ENCODE results near the gene TNNI3K.
A peak's percentile ranks its signal among the peaks of the same experiment; 100 is the strongest.
"Not testable (repeated sequence)": the region's sequence is repeated elsewhere in the genome, so short reads cannot be mapped to it uniquely, and the experiment has no call there.

The TNNI3K gene

GRCh38 chr1:74235153-74235552, at the start of gene TNNI3K:
TNNI3K (plus strand) TSS chr1:74235387; CDS start chr1:74235452, 65 bp downstream.
- no peak for DNase-seq

DNA sequence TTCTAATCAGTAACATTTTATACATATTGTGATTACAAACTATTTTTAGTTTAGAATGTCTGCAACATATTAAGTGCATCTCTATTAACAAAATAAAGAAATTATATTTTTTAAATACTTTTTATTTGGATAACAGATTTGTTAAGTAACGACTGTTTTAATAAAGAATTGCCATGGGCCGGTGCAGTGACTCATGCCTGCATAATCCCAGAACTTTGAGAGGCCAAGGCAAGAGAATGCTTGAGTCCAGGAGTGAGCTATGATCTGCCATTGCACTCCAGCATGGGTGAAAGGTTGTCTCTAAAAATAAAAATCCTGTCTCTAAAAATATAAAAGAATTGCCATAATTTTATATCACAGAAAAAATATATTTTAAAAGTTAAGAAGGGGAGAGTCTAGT, 41.3 kb upstream of the TNNI3K start:
- DNase-seq, result no peak

DNA sequence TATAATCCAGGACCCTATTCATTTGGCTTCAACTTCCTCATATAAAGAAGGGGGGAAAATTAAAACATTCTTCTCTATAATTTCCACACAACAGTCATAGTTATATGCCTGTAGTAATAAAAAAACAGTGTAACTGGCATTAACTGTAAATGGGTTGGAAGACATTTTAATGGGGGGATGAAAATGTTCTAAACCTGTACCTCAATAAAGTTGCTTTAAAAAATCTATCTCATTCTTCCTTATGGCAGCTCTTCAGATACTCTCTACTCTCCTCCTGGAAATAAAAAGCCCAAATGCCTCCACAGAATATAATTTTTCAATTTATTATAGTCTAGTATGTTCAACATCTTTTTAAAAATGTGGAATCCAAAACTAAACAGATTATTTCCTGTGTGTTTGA, 39.8 kb upstream of the TNNI3K start:
- no peak for DNase-seq

GRCh38 chr1:74197255-74197654, 37.9 kb upstream of the TNNI3K start:
- no peak for DNase-seq

GRCh38 chr1:74197657-74198552, 37.3 kb upstream of the TNNI3K start, which contains the start of the genes FPGT and LRRIQ3:
FPGT (plus strand) TSS chr1:74198242; CDS start chr1:74198279, 37 bp downstream.
LRRIQ3 (minus strand) TSS chr1:74198176; CDS start chr1:74183684, 14,492 bp downstream.
- DNase-seq, result peak; percentile 85 to 90

DNA sequence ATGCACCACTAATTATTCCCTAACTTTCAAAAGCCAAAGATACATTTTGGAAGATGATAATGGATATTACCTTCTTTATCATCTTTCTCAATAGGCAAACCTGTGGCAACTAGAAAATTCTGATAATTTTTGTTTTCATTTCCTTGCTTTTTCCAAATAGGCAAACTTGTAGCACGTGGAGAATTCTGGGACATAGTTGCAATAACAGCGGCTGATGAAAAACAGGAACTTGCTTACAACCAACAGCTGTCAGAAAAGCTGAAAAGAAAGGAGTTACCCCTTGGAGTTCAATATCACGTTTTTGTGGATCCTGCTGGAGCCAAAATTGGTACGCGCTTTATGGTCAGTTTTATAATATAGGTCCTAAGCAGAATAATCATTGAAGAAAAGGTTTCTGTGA, 35.7 kb upstream of the TNNI3K start:
- DNase-seq, result peak; percentile 43 to 60

DNA sequence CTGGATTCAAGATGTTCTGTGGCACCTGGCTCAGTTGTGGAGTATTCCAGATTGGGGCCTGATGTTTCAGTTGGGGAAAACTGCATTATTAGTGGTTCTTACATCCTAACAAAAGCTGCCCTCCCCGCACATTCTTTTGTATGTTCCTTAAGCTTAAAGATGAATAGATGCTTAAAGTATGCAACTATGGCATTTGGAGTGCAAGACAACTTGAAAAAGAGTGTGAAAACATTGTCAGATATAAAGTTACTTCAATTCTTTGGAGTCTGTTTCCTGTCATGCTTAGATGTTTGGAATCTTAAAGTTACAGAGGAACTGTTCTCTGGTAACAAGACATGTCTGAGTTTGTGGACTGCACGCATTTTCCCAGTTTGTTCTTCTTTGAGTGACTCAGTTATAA, 29.9 kb upstream of the TNNI3K start:
- no peak for DNase-seq

DNA sequence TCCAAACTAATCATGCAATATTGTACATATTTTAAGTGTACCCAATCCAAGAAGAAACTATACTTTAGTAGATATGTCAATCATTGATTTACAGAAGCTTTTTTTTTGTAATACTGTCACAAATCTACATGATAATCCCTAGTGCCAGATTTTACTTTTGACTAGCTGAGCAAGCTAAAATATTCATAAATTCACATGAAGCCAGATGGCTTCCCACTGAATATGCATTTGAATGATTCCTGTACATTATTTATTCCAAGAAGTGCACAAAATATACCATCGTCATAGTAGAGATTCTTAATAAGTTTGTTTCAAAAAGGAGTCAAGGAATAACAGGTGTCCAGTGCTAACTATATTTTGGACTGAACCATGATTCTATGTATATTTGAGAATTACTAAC, 20.0 kb upstream of the TNNI3K start:
- no peak for DNase-seq

DNA sequence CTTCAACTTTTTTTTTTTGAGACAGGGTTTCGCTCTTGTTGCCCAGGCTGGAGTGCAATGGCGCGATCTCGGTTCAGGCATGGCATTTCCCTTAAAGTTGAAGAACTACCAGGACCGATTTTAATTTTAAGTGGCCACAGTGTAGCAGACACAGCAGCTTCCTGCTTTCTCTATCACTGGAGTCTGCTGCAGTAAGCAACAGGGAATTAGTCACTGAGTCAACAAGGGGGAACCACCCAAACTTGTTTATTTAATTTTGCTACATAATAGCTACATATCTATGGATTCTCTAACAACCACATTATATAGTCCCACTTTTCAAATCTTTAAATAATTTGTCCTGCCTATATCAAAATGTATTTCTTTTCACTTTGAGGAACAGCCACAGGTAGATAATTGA, 12.5 kb upstream of the TNNI3K start:
- no peak for DNase-seq

- DNase-seq, result no peak
Measured at GRCh38 chr1:74223453-74223852, 11.7 kb upstream of the TNNI3K start.

- no peak for DNase-seq
Measured at GRCh38 chr1:74236440-74236839, 1.3 kb downstream of the TNNI3K start.

- DNase-seq, result no peak
Measured at GRCh38 chr1:74237035-74237434, 1.8 kb downstream of the TNNI3K start.

DNA sequence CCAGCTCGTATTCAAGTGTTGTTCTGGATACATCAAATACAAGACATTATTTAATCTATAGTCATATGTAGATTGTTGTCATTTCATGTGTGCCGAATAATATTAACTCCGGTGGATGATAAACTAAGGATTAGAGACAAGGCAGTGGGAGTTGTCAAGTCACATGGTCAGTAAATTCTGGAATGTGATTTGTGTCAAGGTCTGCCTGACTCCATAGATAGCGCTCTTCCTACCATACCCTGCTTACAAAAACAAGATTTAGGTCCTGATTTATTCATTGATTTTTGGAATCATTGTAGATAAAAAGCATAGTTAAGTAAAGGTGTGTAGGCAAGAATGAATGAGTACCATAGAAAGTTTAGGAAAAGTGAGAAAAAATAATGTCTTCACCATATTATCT, 2.6 kb downstream of the TNNI3K start:
- no peak for DNase-seq

DNA sequence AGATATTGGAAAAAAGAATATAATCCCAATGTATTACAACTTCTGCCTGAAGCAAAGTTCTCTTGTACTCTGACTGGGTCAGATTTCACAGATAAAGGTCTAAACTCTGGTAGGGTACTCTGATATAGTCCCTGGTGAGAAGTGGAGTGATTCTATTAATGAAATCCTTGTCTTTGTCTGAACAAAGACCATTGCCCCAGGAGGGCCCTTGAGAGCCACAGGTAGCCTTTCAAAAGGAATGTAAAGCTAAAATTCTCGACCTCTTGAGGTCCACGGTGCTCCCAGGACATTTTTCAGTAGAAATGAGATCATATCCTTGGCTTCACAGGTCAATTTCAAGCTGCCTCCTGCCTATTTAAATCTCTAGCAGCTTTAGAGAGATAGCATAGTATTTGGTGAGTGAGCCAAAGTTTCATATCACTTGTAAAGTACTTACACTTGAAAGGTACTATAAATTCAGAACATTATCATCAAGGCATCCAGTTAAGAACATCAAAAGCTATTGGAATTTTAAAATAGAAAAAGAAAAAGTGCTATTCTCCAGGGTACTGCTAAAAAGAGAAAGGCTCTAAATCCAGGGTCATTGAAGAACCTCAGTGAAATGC, 10.1 kb downstream of the TNNI3K start:
- no peak for DNase-seq

- no peak for DNase-seq
Measured at GRCh38 chr1:74246315-74246714, 11.1 kb downstream of the TNNI3K start.

DNA sequence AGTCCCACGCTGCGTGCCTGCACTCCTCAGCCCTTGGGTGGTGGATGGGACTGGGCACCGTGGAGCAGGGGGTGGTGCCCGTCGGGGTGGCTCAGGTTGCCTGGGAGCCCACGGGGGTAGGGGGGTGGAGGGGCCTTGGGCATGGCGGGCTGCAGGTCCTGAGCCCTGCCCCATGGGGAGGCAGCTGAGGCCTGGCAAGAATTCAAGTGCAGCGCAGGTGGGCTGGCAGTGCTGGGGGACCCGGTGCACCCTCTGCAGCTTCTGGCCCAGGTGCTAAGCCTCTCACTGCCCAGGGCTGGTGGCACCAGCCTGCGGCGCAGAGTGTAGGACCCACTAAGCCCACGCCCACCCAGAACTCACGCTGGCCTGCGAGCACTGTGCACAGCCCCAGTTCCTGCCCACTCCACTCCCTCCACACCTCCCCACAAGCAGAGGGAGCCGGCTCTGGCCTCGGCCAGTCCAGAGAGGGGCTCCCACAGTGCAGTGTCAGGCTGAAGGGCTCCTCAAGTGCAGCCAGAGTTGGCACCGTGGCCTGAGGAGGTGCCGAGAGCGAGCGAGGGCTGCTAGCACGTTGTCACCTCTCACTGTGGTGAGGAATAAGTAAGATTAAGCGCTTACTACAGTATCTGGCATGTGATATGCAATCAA, 12.8 kb downstream of the TNNI3K start:
- no peak for DNase-seq

GRCh38 chr1:74253243-74253824, 18.1 kb downstream of the TNNI3K start:
- not testable (repeated sequence) for DNase-seq

GRCh38 chr1:74266001-74266400, 30.8 kb downstream of the TNNI3K start:
- no peak for DNase-seq

DNA sequence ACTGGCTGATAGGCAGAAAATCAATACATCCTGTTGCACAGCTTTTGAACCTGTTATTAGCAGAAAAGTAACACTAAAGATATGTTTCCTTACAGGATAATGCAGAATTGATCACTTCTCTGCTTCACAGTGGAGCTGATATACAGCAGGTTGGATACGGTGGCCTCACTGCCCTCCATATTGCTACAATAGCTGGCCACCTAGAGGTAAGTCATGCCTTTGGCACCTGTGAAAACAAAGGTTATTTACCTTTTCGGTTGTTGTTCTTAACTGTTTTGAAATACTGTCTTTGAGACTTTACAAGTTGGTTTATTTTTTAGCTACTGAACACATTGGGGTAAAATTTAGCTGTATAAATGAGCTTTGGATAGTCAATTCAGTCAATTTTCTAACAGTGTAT, 36.3 kb downstream of the TNNI3K start:
- DNase-seq, result no peak

DNA sequence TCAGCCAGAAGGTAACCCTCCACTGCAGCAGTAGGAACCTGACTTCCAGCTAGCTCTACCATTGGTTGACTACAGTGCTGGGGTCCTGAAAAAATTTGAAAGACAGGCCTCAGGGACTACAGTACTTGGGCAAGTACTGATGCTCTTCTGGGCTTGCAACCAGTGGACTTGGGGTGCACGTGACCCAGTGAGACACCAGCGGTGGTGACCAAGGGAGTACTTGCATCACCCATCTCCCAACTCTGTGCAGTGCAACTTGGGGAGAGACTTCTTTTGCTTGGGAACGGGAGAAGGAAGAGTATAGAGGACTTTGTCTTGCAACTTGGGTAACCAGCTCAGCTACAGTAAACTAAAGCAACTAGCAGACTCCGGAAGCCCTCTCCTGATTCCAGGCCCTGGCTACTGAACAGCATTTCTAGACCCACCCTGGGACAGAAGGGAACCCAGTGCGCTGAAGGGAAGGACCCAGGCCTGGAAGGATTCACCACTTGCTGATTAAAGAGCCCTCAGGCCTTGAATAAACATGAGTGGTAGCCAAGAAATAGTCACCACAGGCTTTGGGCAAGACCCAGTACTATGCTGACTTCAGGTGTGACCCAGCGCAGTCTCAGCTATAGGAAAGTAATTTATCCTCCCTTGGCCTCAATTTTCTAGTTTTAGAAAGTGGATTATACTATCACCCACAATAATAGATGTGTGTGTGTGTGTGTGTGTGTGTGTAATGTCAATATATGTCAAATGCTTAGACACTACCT, 45.6 kb downstream of the TNNI3K start:
- DNase-seq, result no peak

GRCh38 chr1:74286414-74286813, 51.2 kb downstream of the TNNI3K start:
- DNase-seq, result no peak

DNA sequence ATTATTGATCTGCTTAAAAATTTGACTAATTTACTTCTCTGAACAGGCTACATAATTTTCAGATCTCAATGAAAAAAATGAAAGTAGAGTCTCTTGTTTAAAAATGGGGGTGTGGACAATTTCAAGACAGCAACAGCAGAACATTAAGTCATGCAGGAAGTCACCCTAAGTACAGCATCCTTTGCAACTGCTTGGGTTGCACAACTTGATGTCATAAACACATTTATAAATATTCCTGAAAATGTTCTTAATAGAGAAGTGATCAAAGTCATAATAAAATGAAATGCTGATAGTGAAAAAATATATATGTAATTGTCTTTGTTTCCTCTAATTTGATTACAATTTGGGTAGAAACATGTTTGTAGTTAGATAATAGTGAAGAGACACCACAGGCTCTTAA, 79.3 kb downstream of the TNNI3K start:
- DNase-seq, result peak; percentile 1 to 23

DNA sequence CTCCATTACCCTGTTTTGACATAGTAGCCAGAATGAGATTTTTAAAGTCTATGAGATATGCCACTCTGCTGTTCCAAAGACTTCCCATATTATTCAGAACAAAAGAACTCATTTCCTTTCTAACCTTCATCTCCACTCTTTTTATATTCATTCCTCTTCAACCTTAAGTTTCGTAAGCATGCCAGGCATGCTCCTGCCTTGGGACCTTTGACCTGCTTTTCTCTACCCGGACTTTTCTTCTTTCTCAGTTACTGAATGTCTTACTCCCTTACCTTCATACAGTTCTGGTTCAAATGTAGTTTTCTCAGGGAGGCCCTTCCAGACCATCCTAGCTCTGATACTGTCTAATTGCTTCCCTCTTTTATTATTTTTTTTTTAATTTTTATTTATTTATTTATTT, 81.1 kb downstream of the TNNI3K start:
- DNase-seq, result no peak
